GM20000 (cell line): ENCODE data around the gene EDC4.

Source experiments
- DNase-seq: peaks from one replicate; pipeline ENCODE4 v3.0.0; 2012; ENCODE audit warnings: low spot score
- TF ChIP-seq, protein P1 (sequence below): IDR thresholded peaks from 2 replicates; pipeline ENCODE4 v1.5.1; 2012; ENCODE audit warnings: mild to moderate bottlenecking, control low read depth; ENCODE audit errors: extremely low read depth, missing control alignments

EDC4 gene

DNA sequence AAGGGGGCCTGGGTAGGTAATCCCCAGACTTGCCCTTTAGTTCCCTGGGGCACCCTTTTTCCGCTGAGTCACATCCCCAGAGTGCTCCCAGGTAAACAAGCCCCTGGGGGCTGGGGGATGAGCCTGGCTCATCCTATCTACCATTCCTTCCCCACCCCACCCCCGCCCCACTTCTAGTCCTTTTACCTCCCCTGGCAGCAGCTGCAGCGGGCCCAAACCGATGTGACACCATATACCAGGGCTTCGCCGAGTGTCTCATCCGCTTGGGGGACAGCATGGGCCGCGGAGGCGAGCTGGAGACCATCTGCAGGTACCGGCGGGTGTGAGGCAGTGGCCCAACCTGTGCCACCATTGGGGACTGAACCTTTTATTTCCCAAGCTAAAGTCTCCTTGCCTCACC, 12.7 kb downstream of the EDC4 start:
- DNase-seq = no peak
- TF ChIP-seq, protein P1, sequence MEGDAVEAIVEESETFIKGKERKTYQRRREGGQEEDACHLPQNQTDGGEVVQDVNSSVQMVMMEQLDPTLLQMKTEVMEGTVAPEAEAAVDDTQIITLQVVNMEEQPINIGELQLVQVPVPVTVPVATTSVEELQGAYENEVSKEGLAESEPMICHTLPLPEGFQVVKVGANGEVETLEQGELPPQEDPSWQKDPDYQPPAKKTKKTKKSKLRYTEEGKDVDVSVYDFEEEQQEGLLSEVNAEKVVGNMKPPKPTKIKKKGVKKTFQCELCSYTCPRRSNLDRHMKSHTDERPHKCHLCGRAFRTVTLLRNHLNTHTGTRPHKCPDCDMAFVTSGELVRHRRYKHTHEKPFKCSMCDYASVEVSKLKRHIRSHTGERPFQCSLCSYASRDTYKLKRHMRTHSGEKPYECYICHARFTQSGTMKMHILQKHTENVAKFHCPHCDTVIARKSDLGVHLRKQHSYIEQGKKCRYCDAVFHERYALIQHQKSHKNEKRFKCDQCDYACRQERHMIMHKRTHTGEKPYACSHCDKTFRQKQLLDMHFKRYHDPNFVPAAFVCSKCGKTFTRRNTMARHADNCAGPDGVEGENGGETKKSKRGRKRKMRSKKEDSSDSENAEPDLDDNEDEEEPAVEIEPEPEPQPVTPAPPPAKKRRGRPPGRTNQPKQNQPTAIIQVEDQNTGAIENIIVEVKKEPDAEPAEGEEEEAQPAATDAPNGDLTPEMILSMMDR = no peak

DNA sequence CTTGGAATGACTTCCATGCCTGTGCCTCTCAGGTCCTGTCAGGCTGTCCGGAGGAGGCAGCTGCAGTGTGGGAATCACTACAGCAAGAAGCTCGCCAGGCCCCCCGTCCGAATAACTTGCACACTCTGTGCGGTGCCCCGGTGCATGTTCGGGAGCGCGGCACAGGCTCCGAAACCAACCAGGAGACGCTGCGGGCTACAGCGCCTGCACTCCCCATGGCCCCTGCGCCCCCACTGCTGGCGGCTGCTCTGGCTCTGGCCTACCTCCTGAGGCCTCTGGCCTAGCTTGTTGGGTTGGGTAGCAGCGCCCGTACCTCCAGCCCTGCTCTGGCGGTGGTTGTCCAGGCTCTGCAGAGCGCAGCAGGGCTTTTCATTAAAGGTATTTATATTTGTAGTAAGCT, 13.1 kb downstream of the EDC4 start:
- no peak for DNase-seq
- TF ChIP-seq, protein P1 = no peak

DNA sequence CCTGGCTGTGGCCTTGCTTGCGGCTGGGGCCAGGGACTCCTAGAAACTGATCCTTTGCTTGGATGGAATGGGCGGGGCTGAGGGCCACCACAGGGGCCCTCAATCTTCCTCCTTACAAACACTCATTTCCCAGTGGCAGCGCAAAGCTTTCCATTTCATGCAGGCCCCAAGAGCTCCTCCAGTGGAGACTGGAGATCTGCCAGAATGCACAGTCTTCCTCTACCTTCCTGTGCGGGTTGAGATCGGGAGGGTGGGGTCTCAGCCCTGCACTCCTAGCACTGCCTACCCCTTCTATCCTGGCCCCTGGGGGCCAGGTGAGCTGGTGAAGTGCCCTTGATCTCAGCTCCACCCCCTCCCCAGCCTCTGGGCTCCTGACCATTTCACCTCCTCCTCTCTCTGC, 13.5 kb downstream of the EDC4 start:
- TF ChIP-seq, protein P1 = no peak
- no peak for DNase-seq

DNA sequence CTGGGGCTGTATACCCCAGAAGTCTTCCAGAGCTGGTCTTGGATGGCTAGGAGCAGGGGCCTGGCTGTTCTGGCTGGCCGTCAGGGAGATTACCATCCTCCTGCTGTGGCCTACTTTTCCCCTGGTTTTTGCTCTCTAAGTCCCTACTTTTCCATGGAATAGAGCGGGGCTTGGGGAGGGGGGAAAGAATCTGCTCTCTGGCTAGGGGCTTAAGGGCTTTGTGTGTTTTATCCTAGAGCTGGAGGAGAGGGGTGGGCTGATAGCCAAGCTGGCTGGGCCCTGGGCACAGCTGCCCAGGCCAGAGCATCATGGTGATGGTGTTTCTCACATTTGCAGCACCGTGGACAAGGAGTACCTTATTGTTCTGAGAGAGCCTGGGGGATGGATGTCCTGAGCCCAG, 15.5 kb downstream of the EDC4 start:
- DNase-seq = no peak
- TF ChIP-seq, protein P1 = no peak

DNA sequence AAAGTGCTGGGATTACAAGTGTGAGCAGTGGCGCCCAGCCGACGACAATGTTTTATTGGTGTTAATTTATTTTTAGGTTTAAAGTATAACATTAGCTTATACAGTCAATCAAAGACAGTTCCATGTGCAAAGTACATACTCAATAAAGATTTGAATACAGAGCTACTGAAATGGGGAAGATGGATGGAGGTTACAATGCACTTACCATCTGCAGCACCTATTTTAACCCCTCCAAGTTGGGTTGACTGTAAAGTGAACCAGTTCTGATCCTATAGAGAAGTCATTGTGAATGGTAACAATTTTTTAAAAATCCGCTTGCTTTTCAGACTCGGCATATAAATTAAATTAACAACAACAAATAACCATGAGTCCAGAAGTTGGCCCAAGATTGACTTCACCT, 19.5 kb downstream of the EDC4 start:
- TF ChIP-seq, protein P1 = no peak
- DNase-seq = no peak

DNA sequence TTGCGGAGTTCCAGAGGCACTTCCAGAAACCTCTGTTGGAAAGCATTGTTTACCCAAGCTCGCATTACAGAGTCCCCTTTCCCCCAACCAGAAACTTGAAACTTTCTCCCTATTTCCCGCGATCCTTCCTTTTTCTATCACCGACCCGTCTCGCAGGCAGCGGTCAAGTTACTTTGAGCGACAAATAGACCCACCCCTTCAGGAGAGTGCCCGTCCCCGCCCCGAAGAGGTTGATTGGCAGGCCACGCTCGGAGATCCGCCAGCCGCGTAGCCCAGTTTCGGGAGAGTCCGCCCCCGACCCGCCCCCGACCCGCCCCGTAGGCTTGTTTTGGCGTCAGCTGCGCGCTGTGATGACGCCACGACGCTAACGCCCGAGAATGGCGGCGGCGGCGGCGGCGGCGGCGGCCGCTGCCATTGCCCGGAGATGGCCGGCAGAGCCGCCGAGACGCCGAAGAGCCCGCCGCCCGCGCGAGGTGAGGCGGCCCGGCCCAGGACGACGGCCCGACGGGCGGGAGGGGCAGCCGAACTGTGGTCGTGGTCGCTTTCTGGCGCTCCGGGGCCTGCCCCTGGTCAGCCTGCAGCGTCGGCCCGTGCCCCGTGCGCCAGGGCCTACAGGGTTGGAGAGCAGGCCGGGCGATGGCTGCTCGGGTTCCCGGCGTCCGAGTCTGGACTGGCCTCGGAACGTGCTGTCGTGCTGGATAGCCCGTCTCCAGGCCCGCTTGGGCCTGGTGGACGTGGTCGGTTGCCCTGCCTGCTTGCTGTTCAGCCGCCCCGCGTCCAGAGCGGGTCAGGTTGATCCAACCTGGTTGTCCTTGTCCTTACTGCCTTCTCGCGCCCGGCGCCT, 20.3 kb downstream of the EDC4 start, which contains the start of gene PSKH1:
Gene PSKH1, plus strand, starts transcription at position 356 of the 844 bp plus-strand sequence. CDS start 15,496 bp downstream, outside the sequence.
- DNase-seq = peak; percentile 100
- TF ChIP-seq, protein P1 = no peak

DNA sequence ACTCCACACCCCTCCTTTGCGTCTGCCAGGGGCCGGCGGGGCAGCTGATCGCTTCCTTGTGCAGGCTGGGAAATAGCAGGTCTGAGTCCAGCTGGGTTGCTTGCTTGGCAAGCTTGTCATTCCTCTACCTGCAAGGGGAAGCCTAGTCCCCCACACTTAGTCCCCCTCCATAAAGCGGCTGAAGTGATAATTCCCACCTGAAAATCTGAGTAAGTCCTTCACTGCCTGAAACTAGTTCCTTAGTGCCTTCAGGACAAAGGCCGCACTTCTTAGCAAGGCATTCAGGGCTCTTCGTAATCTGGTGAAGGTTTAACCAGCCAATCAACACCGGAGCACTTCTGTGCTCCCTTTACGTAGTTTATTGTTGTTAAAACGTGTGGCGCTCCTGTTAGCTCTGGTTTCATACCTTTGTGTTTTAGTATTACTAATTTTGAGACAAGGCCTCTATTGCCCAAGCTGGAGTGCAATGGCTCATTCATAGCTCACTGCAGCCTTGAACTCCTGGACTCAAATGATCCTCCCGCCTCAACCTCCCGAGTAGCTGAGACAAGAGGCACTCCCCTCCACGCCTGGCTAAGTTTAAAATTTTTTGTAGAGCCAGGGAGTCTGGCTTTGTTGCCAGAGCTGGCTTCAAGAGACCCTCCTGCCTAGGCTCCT, 21.0 kb downstream of the EDC4 start:
- DNase-seq = no peak
- TF ChIP-seq, protein P1 = no peak
